ENCODE results near the gene SRL.

The SRL gene

GRCh38 chr16:4200000-4200780 is 41.7 kb downstream of the SRL start:
- peak in 2 of 5 donors; percentile 3 to 11 for DNase-seq

DNA sequence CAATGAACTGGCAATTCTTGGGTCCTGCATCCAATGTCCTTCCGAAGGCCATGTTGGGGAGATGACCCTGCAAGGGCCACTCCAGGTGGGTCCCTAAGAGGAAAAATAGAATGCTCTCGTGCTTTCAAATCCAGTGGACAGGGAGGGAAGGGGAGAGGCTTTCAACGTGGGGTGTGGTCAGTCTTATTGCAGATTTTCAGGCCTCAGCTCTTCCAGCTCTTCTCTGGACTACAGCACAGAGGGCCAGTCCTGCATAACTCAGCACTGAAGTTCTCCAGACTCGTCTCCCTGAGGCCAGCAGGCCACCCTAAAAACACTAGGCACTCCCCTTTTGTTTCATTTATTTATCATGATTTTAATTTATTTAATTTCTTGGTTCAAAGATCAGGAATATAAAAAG is 43.1 kb downstream of the SRL start:
- DNase-seq = no peak

- no peak for DNase-seq
Observed at GRCh38 chr16:4194661-4195060, 47.2 kb downstream of the SRL start.

DNA sequence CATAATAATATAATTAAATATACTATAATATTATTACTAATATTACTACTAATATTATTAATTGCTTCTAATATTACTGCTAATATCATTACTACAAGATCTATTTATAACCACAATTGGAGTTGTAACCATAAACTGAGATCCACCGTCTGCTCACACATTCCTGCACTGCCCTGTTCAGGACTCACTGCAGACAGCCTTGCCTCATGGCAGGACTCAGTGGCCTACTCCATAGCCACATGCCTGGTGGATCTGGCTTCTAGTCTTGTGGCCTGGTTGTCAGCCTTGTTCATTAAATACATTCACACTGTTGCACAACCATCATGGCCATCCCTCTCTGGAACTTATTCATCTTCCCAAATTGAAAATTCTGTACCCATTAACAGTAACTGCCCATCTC is 48.0 kb downstream of the SRL start:
- no peak for DNase-seq

- DNase-seq = no peak
Observed at GRCh38 chr16:4192206-4192605, 49.7 kb downstream of the SRL start.

DNA sequence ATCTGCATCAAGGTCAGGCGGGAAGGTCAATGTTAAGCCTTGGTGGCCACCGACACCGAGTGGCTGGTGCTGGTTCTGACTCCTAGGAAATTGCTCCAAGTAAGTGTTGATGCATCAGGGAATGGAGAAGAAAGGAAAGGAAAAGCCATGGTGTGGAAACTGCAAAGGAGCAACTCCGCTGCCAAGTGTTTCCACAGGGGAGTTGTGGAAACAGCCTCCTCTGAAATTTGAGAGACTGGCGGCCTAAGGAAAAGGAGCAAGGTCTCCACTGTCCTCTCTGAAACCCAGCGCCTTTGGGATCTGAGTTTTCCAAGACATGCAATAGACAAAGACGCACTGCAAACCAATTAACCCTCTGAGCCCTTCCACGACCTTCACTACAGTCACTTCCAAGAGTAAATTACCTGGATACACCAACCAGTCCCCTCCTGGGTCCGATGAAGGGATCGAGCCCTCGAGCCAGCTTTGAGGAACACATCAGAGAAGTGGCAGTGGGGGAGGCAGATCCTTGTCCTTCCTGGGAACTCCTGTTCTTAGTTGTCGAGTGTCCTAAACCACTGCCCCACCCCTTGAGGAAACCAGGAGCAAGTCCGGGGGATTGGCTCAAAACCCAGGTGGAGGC is 51.1 kb downstream of the SRL start:
- DNase-seq = no peak

- DNase-seq = no peak
Observed at GRCh38 chr16:4190086-4190485, 51.8 kb downstream of the SRL start.

DNA sequence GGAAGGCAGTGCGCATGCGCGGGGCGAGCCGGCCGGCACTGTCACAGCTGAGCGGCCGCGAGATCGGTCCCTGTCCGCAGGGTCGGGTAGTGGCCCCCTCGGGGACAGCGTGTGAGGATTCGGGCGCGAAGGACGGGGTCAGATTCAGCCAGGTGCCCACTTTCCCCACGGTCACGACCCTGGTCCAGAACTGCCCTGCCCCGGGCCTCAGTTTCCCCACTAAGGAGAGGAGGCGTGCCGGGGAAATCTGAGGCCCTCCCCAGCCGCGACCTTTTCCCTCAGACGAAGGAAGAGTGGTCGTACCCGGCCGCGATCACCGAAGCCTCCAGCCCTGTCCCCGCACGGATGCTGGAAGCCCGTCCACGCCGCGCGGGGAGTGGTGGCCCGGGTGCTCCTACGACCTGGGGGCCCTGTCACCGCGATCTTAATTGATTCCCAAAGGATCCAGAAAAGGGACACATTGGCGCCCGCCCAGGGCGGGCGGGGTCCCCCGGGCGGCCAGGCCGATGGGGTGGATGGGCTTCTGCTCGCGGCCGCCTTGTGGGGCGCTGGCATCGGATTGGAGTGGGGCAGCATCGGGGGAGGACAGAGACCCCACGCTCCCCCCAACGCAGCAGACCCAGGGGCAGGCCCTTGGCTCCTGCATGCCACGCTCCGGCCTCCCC is 57.7 kb downstream of the SRL start:
- DNase-seq = no peak

GRCh38 chr16:4183237-4184037 is 58.4 kb downstream of the SRL start:
- DNase-seq = peak; percentile 61 to 88 (median 72)

GRCh38 chr16:4182581-4183236 is 59.2 kb downstream of the SRL start:
- DNase-seq = peak in 1 of 5 donors; percentile 36

DNA sequence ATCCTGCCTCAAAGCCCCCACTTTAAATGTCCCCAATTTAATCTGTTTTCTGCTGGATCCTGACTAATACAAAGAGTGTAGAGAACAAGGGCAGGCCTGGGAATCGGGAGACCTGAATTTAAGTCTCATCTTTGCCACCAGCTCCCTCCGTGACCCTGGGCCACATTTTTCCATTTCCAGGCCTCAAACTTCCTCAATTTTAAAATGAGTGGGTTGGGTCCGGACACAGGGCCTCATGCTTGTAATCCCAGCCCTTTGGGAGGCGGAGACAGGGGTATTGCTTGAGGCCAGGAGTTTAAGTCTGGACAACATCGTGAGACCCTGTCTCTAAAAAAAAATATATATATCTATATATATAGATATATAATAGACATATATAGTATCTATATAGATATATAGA is 61.4 kb downstream of the SRL start:
- DNase-seq = no peak

- no peak for DNase-seq
Observed at GRCh38 chr16:4179763-4180260, 62.1 kb downstream of the SRL start.

GRCh38 chr16:4179020-4179419 is 62.9 kb downstream of the SRL start:
- no peak for DNase-seq

- no peak for DNase-seq
Observed at GRCh38 chr16:4178468-4179010, 63.3 kb downstream of the SRL start.

- no peak for DNase-seq
Observed at GRCh38 chr16:4176906-4177417, 64.9 kb downstream of the SRL start.

DNA sequence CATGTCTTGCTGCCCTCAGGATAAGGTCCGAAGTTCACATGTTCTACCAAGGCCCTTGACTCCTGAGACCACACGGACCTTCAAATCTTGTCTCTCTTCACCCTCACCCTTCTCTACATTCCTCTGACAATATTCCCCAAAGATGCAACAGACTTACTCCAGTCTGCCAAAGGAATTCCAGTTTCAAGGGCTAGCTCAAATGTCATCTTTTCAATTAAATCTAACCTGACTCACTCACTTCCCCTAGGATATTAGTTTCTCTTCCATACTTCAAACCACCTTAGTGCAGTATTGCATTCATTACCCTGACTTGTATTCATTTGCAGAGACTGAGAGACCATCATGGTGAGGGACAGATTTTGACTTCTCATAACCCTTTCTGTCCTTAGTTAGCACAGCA is 66.0 kb downstream of the SRL start:
- no peak for DNase-seq

DNA sequence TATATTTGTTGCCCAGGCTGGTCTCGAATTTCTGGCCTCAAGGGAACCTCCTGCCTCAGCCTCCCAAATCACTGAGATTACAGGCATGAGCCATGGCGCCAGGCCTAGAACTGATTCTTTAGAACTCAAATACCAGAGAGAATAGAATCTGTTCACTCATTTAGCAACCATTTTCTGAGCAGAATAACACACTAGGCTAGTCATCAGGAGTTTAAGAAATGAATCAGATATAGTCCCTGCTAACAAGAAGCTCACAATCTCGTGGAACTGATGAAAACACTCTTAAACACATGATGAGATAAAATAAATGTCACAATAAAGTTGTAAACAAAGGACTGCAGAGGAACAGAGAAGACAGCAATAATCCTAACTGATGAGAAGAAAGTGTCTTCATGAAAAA is 69.8 kb downstream of the SRL start:
- no peak for DNase-seq

DNA sequence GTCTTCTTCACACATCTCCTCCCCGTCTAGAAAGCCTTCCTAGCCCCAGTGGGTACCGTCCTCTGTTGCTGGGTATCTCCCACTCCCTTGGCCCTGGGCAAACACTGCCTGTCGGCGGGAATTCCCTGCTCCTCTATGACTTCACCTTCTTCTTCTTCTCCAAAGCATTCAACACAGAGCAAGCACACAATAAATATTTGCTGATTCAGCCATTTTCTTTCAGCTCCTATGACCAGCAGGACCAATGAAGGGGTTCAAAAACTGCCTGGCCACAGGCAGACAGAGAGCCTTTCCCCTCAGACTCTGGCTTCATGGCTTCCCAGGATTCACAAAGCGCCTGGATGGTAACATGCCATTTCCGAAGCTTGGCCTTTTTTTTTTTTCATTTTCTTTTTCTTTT is 72.5 kb downstream of the SRL start:
- no peak for DNase-seq

DNA sequence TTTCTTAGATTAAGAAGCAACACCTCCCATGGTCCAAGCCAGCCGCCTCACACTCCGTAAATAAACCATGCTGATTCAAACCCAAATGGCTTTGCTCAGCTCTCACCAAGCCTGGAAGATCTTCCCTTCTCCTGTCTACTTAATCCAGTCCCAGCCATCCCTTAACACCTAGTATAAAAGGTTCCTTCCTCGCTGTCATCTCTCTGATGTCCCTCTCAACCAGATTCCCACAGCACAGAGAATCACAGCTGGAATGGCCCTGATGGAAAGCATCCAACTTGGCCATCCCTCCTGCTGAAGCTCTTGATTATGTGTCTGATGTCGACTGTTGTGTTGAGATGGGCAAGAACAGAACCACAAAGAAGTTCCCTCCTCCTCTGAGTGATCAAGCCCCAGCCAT is 75.1 kb downstream of the SRL start:
- DNase-seq = no peak

GRCh38 chr16:4160658-4161430 is 81.0 kb downstream of the SRL start:
- DNase-seq = no peak

DNA sequence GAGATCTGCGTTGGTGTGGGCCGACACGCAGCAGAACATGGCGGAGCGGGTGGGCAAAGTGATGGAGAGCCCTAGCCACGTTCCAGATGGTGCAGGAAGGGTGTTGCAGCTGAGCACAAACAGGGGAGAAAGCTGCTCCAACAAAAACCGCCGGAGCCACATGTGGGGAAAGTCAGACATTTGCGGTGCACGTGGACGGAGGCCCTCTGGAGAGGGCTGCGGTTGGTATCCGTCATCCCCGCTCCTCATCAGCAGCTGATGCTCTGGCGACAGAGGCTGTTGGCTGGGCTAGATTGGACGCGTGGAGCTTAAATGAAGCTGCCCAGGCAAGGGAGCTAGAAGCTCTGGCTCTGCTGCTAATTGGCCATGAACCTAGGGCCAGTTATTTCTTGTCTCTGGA is 82.2 kb downstream of the SRL start:
- no peak for DNase-seq

Measured in T-helper 1 cell (primary cell).